Fibroblast of lung (primary cell): Measurements from ENCODE around the gene ZNF655.

ENCODE experiments used
- EZH2 ChIP-seq: IDR thresholded peaks from 2 replicates; pipeline ENCODE4 v1.5.1; 2012; ENCODE audit warnings: low read length, control low read depth, mild to moderate bottlenecking; ENCODE audit errors: missing control alignments
- TF ChIP-seq, protein P1 (sequence below), 2 donors: IDR thresholded peaks in 1 of 2; conservative IDR thresholded peaks in 1 of 2; 1 replicate in 1 of 2; 2 replicates in 1 of 2; pipeline ENCODE4 v1.5.1; 2011 to 2012; ENCODE audit warnings: low read length in 2 of 2, control low read depth in 1 of 2, inconsistent platforms in 1 of 2, low read depth in 1 of 2, mild to moderate bottlenecking in 1 of 2

DNA sequence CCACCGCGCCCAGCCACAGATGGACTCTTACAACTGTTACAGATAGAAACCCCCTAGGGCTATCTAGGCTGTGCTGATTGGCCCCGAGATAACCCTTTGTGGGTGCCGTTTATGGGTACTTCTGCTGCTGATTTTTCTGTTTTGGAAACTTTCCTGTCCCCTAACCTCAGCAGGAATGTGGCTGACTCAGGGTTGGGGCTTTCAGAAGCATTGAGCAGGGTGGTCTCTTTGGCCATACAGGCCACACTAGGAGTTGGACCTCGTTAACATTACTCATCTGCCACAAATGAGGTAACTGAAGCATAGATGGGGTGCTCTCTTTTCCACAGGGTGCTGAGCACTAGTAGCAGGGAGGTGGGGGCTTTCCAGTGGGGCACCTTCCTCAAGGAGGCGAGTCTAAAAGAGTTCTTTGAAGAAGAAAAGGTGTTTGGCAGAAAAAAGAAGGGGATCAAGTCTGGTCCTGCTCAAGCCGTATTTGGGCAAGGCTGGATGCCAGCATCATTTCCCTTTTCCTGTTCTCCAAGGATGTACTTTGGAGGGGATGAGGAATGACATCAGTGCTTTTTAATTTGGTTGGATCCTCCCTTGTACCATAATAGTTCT is 64.8 kb downstream of the ZNF655 start:
- TF ChIP-seq, protein P1, sequence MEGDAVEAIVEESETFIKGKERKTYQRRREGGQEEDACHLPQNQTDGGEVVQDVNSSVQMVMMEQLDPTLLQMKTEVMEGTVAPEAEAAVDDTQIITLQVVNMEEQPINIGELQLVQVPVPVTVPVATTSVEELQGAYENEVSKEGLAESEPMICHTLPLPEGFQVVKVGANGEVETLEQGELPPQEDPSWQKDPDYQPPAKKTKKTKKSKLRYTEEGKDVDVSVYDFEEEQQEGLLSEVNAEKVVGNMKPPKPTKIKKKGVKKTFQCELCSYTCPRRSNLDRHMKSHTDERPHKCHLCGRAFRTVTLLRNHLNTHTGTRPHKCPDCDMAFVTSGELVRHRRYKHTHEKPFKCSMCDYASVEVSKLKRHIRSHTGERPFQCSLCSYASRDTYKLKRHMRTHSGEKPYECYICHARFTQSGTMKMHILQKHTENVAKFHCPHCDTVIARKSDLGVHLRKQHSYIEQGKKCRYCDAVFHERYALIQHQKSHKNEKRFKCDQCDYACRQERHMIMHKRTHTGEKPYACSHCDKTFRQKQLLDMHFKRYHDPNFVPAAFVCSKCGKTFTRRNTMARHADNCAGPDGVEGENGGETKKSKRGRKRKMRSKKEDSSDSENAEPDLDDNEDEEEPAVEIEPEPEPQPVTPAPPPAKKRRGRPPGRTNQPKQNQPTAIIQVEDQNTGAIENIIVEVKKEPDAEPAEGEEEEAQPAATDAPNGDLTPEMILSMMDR (conservative IDR thresholded peaks at IDR 0.05 in 1 of 2, IDR thresholded peaks at IDR 0.05 in 1 of 2; ENCODE audit: low read depth in 1 of 2, low read length in 2 of 2): no peak
- no peak for TF ChIP-seq EZH2
